Measurements from ENCODE around the gene VPS4A.

- TF ChIP-seq EZH2 (IDR thresholded peaks at IDR 0.05; ENCODE audit: low read length) (no peak), CTCF (optimal IDR thresholded peaks at IDR 0.05 in 1 of 3, IDR thresholded peaks at IDR 0.05 in 1 of 3, conservative IDR thresholded peaks at IDR 0.05 in 1 of 3; ENCODE audit: extremely low read depth in 1 of 3, insufficient read depth in 2 of 3, low read length in 3 of 3) (no peak)
Measured at GRCh38 chr16:69329369-69330285, 18.5 kb downstream of the VPS4A start.
